Activated CD8-positive, alpha-beta memory T cell treated with anti-CD3 and anti-CD28 coated beads, Interleukin-2, amount 50 U/mL, for 4 hours (primary cell): ENCODE results near the gene MAP3K10.
A peak's percentile ranks its signal among the peaks of the same experiment; 100 is the strongest.
"Not testable (repeated sequence)": the region's sequence is repeated elsewhere in the genome, so short reads cannot be mapped to it uniquely, and the experiment has no call there.

ENCODE experiments used
- DNase-seq: peaks from one replicate; pipeline ENCODE4 v3.0.0-alpha.2; 2020

The MAP3K10 gene

GRCh38 chr19:40217934-40218890 is 27.0 kb downstream of the MAP3K10 start, which contains the start of gene TTC9B:
Gene TTC9B, minus strand, starts transcription at chr19:40218384. Its CDS starts 3 bp downstream, at chr19:40218381.
- peak; percentile 46 for DNase-seq

DNA sequence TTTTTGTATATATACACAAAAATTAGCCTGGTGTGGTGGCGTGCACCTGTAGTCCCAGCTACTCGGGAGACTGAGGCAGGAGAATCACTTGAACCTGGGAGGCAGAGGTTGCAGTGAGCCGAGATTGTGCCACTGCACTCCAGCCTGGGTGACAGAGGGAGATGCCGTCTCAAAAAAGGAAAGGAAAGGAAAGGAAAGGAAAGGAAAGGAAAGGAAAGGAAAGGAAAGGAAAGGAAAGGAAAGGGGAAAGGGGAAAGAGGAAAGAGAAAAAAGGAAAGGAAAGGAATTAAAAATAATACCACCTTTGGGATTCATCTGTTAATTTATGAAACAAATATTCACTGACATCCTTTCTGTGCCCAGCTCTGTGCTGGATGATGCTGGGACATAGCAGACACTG is 27.8 kb downstream of the MAP3K10 start:
- DNase-seq, result not testable (repeated sequence)

DNA sequence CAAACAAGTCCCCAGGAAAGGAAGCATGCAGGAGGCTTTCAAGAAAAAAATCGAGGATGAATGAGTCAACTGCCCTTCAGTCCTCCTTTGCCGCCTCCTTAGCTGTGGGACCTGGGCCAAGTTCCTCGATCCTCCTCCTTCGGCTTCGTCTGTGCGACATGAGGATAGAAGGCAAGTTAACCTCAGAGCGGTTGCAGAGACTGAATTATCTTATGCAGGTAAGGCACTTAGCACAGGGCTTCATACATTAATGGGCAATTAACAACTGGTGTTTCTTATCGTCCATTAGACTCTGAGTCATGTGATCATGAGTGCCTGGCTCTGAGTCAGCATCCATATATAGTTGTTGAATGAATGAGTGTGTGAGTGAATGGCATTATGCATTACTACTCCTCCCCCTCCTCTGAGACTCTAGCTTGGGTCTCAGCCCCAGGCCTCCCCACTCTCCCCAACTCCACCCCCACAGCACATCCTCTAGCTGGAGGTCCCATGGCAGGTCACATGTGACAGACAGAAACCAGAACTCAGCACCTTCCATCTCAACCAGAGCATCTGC is 28.6 kb downstream of the MAP3K10 start:
- no peak for DNase-seq

GRCh38 chr19:40220674-40221073 is 29.4 kb downstream of the MAP3K10 start:
- no peak for DNase-seq

GRCh38 chr19:40221858-40222619 is 30.8 kb downstream of the MAP3K10 start:
- peak; percentile 71 for DNase-seq

- peak; percentile 39 for DNase-seq
These were observed 32.1 kb downstream of the MAP3K10 start for GRCh38 chr19:40223135-40223822.

DNA sequence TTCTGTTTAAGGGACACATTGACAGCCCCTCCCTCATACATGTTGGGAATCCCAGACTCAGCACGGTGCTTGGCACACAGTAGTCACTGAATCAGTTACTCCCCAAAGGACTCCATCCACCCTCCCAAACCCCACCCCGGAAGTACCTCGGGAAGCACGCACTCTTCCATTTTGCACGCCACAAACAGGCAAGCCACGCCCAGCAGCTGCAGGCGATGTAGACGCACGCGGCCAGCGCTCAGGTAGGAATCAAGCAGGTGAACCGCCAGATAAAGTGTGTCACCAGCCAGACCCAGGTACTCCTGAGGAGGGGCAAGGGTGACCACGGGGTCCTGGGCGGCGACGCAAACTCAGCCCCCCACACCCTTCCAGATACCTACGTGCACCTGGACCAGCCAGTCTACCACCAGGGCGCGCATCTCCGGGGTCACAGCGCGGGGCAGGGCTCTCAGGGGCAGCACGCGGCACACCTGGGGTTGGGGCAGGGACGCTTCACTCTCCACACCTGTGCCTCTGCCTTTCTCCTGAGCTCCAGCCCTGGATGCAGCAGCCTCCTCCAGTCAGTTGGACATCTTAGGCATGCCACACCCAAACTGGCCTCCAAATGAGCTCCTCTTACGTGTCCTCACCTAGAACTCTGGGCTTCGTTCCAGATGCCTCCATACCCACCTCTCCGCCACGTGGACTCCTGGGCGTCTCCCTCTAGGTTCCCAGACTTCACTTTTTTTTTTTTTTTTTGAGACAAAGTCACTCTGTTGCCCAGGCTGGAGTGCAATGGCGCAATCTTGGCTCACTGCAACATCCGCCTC is 33.3 kb downstream of the MAP3K10 start:
- DNase-seq, result no peak

DNA sequence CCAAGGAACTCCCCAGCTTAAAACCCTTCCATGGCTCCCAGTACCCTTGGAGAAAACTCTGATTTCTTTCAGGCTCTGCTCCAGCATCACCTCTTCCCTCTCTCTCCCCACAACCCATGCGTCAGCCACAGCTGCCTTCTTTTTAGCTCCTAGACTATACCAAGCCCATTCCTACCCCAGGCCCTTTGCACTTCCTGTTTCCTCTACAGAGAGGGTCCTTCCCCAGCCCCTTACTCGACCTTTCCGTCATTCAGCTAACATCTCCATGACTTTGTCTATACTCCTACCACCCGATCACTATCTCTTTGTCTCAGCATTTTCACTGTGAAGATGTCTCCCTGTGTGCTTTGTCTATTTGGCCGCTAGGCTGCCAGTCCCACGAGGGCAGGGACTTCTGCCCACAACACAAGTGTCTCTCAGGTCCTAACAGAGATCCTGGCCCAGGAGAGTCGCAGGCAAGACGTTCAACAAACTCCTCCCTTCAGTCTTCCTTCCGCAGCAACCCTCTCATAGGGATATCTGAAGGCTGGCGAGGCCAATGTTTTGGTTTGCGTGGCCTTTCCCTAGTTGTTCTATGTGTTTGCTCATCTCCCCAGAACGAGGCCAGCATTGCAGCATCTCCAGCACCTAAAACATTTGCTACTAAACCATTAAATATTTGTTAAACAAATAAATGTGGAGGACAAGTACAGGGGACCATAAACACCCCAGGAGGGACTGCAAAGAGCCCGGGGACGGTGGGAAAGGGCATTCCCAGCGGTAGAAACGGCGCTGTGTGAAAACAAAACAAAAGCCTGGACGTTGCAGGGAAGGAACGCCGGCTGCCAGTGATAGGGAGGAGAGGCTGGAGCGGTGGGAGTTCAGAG is 34.4 kb downstream of the MAP3K10 start:
- no peak for DNase-seq

DNA sequence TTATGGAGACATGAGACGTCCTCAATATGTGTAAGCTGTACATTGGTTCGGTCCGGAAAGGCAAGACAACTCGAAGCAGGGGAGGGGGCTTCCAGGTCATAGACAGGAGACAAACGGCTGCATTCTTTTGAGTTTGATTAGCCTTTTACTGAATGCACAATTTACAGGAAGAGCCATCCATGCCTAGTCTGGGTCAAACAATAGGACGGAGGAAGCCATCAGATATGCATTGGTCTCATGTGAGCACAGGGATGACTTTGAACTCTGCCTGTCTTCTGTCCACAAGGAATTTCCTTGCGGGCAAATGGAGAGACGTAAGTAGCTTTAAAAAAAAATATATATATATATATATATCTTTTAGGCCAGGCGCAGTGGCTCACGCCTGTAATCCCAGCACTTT is 37.1 kb downstream of the MAP3K10 start:
- DNase-seq, result no peak

- no peak for DNase-seq
These were observed 37.6 kb downstream of the MAP3K10 start for GRCh38 chr19:40228863-40229262.

DNA sequence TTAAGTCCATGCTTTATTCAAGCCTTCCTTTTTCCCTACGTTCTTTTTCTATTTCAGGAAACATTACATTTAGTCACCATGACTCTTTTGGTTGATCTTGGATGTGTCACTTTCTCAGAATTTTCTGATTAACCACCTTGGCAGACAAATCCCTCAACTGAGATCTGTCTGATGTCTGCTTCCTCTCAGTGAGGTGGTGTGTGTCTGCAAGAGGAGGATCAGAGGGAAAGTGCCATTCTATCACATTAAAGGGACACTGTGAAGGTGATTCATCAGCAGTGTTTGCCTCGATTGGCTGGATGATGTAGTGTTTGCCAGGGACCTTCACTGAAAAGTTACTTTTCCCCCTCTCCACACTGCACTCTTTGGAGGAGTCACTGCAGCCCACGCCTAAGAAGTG is 38.3 kb downstream of the MAP3K10 start:
- no peak for DNase-seq

DNA sequence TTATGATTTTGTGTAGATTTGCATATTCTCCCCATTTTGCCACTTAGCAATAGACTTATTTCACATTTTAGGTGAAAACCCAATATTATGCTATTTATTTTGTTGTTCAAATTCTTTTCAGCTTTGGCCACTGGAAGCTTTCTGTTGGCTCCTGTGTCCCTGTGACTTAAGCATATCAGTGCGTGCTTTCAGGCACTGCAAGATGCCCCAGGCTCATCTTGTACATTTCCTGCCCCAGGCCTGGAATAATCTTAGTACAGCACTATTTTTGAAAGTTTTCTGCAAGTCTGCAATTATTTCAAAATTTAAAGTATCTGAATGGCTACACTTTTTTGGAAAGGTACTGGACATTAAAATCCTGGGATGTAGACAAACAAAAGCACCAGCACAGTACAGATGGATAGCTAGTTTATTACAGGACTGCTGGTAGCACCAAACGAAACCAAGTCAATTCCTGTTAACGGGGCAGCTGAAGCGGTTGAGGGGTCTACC is 38.7 kb downstream of the MAP3K10 start:
- DNase-seq, result no peak

DNA sequence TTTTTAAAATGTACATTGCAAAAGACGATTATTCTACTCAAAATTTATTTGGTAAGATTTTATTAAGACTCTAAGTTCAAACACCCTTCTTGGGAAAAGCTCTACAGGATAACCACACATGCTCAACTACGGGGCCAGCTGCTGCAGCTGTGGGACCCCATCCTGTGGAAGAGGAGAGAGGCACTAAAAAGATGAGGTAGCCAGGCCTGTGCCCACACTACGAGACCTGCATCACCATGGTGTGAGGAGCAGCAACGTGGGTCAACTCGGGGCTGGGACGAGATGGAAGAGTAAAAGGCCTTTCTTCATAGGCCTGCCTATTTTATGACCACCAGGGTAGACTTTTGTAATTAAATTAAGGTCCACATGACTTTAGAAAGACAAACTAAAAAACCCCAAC is 39.8 kb downstream of the MAP3K10 start:
- DNase-seq, result no peak

DNA sequence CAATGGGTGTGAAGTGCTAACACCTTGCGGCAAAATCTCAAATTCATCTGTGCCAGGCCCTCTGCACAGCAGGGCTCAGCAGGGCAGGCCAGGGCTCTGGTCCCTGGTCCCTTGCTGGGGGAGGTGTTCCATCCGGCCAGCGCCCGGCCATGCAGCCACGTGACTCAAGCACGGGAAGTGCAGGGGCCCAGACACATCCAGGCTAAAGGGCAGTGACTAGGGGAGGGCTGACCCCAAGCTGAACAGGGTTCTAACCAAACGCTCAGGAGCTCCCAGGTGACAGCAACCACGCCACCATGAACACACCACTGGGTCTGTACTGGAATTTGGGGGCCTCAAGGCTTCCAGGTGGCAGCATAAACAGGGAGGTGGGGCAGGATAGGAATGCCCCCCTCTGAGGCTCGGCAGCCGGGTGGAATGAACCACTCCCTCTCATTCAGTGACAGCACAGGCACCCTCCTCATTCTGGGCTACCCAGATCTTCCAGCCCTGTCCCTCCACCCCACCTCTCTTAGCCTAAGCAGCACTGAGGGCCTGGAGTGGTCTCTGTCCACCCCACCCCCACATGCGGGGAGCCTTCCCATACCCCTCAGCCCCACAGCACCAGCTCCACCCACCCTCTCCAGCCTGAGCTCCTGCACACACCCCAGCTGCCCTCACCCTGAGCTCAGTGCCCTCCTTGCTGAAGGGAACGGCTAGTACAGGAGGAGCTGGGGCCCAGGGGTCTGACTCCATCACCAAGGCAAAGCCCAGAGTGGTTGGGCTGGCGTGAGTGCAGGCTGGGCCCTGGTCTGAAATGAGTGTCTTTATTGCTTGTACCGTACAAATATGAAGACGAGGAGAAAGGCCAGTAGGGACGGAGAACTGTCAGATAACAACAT is 40.6 kb downstream of the MAP3K10 start:
- DNase-seq, result no peak

DNA sequence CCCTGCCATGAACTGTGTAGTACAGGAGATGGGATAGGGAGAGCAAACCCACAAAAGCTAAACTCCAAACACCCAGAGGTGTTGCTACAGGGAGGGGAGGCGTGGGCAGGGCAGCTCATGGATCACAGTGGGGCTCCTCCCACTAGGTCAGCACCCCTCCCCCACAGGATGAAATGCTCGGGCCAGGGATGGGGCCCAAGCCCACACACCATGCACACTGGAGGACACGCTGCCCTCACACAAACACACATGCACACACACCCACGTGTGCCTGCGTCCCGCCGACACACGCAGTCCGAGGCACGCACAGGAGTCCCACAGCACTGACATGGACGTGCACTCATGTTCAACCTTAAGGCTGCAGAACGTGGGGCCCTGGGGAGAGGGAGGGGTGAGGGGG is 41.3 kb downstream of the MAP3K10 start:
- DNase-seq, result no peak

- DNase-seq, result no peak
These were observed 42.0 kb downstream of the MAP3K10 start for GRCh38 chr19:40232949-40233810.

GRCh38 chr19:40233811-40234389 is 42.7 kb downstream of the MAP3K10 start:
- DNase-seq, result no peak
